Smooth muscle cell of the brain vasculature (primary cell): Measurements from ENCODE around the gene DYSF.
"Not testable (repeated sequence)": the region's sequence is repeated elsewhere in the genome, so short reads cannot be mapped to it uniquely, and the experiment has no call there.

Experiments used
- DNase-seq: peaks from one replicate; pipeline ENCODE4 v3.0.0-alpha.2; 2012; ENCODE audit warnings: low read depth, low spot score

The DYSF gene

GRCh38 chr2:71453404-71454220 is at the start of gene DYSF:
Gene DYSF (plus strand): TSS chr2:71453561.
- DNase-seq: no peak

DNA sequence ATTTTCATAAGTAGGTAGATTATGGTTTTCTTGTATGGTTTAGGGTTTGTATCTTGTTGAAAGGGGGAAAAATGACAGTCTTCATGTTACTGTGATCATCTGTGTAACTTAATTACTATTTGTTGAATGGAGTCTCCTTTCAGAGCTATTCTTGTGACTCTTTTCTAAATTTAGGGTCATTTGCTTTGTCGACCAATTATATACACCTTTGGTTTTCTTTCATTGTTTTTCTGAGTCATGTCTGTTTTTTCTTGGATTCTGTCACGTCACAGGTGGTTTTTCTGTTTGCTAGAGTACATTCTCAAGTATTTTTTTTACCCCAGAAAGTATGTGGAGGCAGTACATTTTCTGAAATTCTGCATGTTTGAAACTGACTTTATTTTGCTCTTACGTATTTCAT is 43.8 kb upstream of the DYSF start:
- DNase-seq: no peak

DNA sequence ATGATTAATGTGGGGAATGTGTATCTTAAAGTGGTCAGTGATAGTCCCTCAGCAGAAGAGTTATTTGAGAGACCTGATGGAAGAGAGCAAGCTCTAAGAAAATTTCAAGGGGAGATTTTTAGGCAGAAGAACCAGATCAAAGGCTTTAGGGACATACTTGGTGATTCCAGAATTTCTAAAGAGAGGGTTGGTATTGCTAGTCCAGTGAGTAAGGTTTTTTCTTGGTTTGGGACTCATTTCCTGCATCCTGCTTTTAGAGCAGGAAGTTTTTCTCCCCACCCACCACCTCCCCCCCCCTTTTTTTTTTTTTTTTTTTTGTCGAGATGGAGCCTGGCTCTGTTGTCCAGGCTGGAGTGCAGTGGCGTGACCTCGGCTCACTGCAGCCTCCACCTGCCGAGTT is 42.7 kb upstream of the DYSF start:
- no peak for DNase-seq

DNA sequence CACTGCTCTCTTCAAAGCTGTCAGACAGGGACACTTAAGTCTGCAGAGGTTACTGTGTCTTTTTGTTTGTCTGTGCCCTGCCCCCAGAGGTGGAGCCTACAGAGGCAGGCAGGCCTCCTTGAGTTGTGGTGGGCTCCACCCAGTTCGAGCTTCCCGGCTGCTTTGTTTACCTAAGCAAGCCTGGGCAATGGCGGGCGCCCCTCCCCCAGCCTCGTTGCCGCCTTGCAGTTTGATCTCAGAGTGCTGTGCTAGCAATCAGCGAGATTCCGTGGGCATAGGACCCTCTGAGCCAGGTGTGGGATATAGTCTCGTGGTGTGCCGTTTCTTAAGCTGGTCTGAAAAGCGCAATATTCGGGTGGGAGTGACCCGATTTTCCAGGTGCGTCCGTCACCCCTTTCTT is 36.5 kb upstream of the DYSF start:
- DNase-seq: not testable (repeated sequence)

GRCh38 chr2:71417300-71418202 is 35.8 kb upstream of the DYSF start:
- DNase-seq: no peak

- DNase-seq: no peak
Measured at GRCh38 chr2:71419145-71419544, 34.2 kb upstream of the DYSF start.

- no peak for DNase-seq
Measured at GRCh38 chr2:71419976-71420375, 33.4 kb upstream of the DYSF start.

DNA sequence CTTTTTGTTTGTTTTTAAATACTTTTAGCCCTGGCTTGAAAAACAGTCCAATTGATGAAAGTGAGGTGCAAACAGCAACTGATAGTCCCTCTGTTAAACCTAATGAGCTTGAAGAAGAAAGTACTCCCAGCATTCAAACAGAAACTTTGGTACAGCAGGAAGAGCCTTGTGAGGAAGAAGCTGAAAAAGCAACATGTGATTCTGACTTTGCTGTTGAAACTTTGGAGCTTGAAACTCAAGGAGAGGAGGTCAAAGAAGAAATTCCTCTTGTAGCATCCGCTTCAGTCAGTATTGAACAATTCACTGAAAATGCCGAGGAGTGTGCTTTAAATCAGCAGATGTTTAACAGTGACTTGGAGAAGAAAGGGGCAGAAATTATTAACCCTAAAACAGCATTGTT is 30.6 kb upstream of the DYSF start:
- DNase-seq: no peak

DNA sequence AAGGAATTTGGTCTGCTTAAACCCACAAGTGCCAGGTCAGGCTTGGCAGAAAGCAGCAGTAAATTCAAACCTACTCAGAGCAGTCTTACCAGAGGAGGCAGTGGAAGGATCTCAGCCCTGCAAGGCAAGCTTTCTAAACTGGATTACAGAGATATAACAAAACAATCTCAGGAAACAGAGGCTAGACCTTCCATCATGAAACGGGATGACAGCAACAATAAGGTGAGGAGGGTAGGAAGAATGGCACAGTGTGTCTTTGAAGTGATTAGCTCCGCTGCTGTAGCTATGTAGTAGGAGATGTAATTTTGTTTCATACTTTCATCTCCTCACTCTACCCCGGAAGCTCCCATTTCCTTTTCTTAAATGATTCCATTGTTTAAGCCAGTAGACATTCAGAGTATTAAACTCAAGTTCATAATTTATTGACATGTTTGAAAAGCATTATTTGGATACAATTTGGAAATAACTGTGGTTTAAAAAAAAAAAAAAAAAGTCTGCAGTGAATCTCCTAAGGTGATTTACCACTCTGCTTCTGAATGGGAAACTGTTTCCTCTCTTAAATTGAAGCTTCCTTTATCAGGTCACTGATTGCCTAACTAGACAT is 29.4 kb upstream of the DYSF start:
- DNase-seq: no peak

DNA sequence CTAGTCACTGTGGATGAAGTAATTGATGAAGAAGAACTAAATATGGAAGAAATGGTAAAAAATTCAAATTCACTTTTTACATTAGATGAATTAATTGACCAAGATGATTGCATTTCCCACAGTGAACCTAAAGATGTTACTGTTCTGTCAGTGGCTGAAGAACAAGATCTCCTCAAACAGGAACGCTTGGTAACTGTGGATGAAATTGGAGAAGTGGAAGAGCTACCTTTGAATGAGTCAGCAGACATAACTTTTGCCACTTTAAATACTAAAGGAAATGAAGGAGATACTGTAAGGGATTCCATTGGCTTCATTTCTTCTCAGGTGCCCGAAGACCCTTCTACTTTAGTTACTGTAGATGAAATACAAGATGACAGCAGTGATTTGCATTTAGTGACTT is 26.6 kb upstream of the DYSF start:
- DNase-seq: no peak

DNA sequence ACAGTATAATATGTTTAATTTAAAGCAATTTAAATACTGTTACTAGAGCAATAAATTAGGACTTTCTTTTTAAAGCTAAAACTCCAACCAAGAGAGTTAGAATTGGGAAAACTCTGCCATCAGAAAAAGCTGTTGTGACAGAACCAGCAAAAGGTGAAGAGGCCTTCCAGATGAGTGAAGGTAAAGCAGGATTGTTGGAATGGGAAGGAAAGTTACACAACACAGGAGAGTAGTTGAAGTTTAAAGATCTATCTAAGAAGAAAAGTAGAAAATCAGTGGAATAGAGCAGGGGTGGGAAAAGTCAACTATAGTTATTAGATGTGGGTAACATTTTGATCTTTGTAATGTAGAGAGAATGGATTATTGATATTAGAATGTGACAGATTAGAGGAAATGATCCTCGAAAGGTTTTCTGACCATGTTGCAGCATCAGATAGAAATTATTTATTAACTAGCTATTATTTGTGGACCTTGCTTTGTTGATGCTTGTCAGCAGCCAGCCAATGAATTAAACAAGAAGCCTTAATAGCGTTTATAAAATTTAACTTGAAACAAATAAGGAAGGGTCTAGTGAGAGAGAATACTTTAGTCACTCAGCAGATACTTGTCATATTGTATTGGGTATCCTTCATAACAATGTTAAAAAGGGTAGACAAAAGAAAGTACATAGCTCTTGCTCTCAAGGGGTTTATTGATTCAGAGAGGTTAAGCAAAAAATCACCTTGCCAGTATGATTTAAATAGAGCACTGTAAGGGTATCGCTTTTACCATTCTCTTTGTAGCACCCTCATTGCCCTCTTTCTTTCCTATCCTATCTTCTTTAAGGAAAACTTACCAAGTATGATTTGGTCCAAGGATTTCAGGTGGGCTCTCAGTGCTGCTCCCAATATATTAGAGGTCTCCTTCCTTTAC is 24.6 kb upstream of the DYSF start:
- DNase-seq: no peak

DNA sequence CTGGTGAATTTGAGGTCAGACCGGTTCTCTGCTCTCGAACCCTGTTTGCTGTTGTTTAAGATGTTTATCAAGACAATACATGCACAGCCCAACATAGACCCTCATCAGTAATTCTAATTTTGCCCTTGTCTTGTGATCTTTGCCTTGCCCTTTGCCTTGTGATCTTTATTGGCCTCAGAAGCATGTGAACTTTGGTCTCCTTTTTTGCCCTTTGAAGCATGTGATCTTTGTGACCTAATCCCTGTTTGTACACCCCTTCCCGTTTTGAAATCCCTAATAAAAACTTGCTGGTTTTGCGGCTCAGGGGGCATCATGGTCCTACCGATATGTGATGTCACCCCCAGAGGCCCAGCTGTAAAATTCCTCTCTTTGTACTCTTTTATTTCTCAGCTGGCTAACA is 8.2 kb upstream of the DYSF start:
- DNase-seq: not testable (repeated sequence)

GRCh38 chr2:71446505-71446904 is 6.9 kb upstream of the DYSF start:
- no peak for DNase-seq

- DNase-seq: no peak
Measured at GRCh38 chr2:71449343-71449742, 4.0 kb upstream of the DYSF start.

GRCh38 chr2:71451705-71452104 is 1.7 kb upstream of the DYSF start:
- no peak for DNase-seq

- no peak for DNase-seq
Measured at GRCh38 chr2:71452565-71452964, 796 bp upstream of the DYSF start.

DNA sequence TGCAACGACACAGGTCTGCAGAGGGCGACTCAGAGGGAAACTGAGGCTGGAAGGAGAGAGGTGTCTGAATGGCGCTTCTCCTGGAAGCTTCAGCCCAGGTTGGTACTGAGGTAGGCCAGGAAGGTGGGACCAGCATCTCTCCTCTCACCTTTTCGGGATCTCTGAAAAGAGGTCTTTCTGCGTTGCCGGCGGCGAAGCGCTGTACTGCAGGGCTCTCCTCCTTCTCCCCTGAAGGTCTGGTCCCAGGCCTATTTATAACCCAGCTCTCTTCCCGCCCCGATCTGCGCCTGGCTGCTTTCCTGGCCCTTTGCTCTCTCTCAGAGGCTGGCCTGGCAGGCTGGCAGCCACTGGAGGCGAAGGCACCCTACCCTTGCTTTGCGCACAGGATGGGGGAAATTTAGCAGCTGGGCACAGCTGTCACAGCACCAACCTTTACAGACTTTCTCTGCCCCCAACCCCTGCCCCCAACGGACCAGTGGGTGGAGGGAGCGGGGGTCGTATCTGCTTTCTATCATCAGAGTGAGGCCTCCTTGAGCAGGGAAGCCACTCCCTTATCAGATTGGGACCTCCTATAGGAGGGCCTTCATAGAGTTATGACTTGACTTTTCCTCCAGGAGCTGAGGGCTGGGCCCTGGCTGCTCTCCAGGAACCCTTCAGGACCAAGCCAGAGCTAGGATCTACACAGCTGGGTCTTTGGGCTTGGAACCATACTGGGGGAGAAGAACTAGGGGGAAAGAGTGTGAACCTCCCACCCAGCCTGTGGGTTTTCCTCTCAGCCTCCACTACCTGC is 1.1 kb downstream of the DYSF start:
- DNase-seq: no peak

DNA sequence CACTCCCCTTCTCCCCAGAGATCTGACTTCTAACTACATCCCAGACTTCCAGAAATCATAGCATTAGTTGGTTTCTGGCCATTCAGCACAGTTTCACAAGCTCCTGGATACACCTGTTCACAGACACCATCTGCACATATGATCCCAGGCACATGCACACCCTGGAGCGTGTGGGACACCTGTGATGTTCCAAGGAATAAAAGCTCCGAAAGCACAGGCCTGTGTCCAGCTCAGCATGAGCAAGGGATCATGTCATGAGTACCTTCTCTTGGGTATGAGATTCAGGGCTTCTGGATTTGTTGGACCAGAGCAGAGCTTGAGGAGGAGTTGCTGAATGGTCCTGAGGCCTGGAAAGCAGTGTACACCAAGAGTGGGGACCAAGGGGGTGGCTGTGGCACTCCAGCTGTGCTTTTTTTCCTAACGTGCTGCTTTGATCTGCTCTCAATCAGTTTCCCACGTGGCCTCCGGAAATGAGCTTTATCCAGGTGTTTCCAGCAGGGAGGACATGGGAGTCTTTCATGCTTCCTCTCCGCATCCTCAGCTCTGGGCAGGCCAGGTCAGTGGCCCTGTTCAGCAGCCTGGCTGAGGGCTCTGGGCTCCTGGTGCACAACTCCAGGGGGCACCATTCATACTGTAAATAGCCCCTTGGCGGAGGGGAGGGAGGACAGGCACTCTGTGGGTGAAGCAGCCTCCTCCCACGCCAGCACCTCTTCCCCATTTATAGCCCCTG is 1.8 kb downstream of the DYSF start:
- DNase-seq: no peak

GRCh38 chr2:71455741-71456569 is 2.6 kb downstream of the DYSF start:
- no peak for DNase-seq
